CD1c-positive myeloid dendritic cell (primary cell): Measurements from ENCODE around the gene CSTPP1.

Source experiments
- DNase-seq: peaks from one replicate; pipeline ENCODE4 v3.0.0-alpha.2; 2016; ENCODE audit errors: extremely low spot score

The CSTPP1 gene, protein sequence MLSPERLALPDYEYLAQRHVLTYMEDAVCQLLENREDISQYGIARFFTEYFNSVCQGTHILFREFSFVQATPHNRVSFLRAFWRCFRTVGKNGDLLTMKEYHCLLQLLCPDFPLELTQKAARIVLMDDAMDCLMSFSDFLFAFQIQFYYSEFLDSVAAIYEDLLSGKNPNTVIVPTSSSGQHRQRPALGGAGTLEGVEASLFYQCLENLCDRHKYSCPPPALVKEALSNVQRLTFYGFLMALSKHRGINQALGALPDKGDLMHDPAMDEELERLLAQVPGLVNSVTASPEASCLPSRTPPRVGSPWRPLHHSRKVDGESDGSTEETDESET

GRCh38 chr11:46936138-46937110 lies at the start of gene CSTPP1:
CSTPP1 (plus strand) TSS chr11:46936761; CDS start chr11:46936806, 45 bp downstream.
- DNase-seq = peak; percentile 96

GRCh38 chr11:46888636-46889035 lies 47.9 kb upstream of the CSTPP1 start:
- no peak for DNase-seq

DNA sequence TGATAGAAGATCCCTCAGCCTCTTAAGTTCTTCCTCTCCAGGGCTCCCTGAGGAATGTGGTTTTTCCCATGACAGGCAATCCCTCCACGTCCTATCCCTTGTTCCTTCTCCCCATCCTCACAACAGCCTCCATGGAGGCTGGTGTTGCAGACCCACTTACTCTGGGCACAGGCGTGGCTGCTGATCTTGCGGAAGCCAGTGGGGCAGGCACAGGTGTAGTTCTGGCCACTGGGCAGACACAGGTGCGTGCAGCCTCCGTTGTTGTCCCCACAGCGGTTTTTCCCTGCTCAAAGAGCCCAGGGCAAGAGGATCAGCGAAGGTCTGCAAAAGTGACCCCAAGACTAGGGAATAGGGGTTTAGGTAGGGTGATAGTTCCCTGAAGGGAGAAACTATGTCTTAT lies 47.3 kb upstream of the CSTPP1 start:
- DNase-seq = no peak

GRCh38 chr11:46889689-46890475 lies 46.7 kb upstream of the CSTPP1 start:
- DNase-seq = peak; percentile 84

- DNase-seq = no peak
Observed at GRCh38 chr11:46890665-46891064, 45.9 kb upstream of the CSTPP1 start.

- no peak for DNase-seq
Observed at GRCh38 chr11:46892109-46892508, 44.5 kb upstream of the CSTPP1 start.

- no peak for DNase-seq
Observed at GRCh38 chr11:46892838-46893237, 43.7 kb upstream of the CSTPP1 start.

GRCh38 chr11:46894506-46894905 lies 42.1 kb upstream of the CSTPP1 start:
- no peak for DNase-seq

DNA sequence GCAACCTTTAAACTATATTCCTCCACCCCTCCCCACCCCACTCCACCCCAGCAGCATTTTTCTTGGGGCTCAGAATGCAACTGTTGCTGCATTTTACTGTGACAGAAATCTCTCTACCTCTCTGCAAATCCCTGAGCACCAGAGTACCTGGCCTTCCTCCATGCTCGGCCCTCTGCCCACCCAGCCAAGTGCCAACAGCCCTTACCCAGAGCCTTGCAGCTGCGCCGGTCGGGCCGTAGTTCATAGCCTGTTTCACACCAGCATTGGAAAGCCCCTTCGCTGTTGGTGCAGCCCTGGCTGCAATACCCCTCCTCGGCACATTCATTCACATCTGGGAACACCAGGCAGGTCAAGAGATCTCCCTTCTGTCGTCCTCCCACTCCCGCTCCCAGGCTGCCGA lies 41.6 kb upstream of the CSTPP1 start:
- no peak for DNase-seq

GRCh38 chr11:46895821-46896220 lies 40.7 kb upstream of the CSTPP1 start:
- DNase-seq = no peak

DNA sequence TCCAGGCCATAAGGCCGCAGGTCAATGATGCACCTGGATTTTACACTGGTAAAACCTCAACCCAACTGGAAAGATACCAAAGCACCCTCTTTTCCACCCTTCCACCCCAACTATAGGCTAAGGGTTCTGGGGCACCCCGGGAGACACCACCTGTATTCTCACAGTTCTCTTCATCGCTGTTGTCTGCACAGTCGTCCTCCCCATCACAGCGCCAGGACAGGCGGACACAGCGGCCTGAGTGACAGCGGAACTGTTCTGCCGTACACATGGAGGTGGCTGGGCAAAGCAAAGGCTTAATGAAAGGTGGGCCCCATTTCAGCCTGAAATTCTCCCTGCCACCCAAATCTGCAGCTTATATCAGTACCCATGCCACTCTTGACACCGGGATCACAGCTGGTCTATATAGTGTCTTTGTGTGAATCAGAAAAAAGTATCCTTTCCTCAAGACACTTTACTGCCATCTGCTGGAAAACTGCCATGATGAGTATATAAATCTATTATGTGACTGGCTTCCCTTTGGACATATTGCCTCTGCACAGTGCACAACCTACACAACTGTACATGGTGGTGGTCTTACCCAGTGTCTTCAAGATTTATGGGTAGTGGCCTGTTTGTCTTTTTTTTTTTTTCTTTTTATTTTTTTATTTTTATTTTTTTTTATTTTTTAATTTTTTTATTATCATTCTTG lies 39.7 kb upstream of the CSTPP1 start:
- DNase-seq = peak; percentile 53

DNA sequence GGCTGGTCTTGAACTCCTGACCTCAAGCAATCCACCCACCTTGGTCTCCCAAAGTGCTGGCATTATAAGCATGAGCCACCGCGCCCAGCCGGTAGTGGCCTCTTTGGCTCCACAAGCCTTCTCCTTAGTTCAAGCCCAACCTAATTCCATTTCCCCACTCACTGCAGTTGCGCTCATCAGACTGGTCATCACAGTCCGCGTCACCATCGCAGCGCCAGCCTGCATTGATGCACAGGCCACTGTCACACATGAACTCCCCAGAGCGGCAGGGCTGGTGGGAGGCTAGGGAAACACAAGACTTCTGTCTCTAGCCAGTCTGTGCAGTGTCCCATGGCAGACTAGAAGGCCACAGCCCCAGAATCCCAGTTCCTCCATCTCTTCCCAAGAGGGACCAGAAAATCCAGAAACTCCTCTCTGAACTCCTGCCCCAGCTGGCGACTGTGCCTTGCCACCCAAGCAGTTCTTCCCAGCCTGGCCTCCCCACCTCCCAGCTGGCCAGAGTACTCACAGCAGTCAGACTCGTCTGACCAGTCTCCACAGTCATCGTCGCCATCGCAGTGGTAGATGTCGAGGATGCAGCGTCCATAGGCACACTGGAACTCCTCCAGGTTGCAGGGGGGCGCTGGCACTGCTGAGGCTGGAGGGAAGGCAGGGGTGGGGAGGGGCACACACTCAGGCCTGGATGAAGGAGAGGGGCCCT lies 38.0 kb upstream of the CSTPP1 start:
- DNase-seq = no peak

GRCh38 chr11:46899501-46900025 lies 37.0 kb upstream of the CSTPP1 start:
- no peak for DNase-seq

DNA sequence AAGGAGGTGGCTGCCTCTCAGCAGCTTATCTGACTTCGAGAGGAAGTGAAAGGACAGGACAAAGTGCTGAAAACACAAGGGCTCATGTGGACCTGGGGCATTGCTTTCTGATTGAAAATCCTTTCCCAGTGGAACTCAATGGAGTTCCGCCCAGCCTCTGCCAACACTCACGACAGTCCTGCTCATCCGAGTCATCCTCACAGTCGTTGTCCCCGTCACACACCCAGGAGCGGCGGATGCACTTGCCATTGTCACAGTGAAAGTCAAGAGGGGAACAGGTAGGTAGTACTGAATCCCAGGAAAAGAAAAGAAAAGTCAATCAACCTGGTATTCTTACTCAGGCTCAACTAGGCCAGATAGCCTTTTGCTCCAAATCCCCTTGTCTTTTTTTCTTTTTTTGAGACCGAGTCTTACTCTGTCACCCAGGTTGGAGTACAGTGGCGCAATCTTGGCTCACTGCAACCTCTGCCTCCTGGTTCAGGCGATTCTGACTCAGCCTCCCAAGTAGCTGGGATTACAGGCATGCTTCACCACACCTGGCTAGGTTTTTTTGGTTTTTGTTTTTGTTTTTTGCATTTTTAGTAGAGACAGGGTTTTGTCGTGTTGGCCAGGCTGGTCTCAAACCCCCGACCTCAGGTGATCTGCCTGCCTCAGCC lies 36.3 kb upstream of the CSTPP1 start:
- no peak for DNase-seq

DNA sequence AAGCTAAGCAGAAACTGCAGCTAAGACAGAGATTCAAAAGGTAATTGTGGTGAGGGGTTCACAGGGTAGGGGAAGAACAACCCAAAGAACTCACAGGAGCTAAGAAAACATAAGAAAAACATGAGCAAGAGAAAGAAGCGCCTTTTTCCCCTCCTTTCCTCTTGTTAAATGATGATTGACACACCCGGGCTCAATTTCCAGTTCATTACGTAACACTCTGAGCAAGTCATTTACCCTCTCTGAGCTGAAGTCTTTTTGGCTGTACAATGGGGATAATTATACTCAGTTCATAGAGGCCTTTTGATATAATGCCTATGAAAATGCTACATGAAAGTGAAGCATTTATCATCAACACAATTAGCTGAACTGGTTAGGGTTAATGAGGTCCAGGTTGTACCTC lies 35.4 kb upstream of the CSTPP1 start:
- DNase-seq = no peak

DNA sequence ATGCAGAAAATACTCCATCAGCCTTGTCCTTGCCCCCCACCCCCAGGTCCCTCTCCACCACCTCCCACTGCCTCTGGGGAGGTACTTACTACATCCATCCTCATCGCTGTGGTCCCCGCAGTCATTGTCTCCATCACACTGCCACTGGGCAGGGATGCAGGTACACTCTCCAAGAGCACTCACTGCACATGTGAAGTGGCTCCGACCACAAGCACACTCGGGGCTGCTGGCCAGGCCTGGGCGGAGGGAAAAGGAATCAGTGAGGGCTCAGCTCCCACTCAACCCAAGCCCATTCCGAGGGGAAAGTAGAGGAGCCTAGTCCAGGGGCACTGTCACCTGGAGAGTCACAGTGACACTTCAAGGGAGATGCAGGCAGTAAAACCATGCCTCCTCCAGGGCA lies 33.9 kb upstream of the CSTPP1 start:
- no peak for DNase-seq

DNA sequence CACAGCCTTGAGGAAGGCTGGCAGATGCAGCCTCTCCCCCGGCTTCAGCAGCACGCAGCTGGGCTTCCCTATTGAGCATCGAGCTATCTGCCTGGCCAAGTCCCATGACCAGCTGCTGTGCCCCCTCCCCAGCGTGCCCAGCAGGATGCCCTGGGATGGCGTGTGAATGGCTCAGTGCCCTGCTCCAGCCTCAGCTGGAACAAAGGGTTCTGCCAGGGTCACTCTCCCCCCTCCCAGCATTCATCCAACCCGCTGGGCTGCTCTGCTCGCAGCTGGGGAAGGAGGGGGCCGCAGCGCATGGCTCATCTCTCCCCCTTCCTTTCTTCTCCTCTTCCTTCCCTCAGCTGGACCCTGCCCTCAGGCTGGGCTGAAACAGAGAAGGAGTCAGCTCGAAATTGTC lies 32.7 kb upstream of the CSTPP1 start:
- no peak for DNase-seq

DNA sequence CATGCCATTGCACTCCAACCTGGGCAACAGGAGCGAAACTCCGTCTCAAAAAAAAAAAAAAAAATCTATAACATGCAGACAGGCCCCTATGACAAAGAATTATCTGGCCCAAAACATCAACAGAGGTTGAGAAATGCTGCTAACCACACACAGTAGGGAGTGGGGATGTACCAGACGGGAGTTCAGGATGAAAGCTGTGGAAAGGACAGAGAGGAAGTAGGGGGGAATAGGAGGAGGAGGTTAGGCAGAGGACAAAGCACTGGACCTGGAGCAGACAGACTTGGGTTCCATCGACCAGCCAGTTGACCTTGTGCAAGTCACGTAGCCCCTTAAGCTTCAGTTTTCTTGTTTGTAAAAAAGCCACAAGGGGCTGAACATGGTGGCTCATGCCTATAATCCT lies 30.8 kb upstream of the CSTPP1 start:
- DNase-seq = no peak

- DNase-seq = peak; percentile 47
Observed at GRCh38 chr11:46906609-46907041, 29.9 kb upstream of the CSTPP1 start.

DNA sequence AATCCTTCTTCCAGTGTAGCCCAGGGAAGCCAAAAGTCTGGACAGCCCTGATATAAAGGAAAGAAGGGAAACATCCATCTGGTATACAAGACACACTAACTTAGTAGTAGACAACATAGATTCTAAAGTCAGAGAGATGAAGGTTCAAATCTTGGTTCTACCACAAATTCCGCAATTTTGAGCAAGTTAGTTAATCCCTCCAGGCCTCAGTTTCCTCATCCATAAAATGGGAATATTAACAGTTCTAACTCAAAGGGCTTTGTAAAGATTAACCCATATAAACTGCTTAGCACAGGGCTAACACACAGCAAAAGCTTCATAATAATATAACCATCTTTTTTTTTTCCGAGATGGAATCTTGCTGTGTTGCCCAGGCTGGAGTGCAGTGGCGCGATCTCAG lies 29.0 kb upstream of the CSTPP1 start:
- DNase-seq = no peak
